ENCODE measurements around the gene CAB39L.
"Not testable (repeated sequence)": the region's sequence is repeated elsewhere in the genome, so short reads cannot be mapped to it uniquely, and the experiment has no call there.

Gene CAB39L

GRCh38 chr13:49305792-49306425, 138.0 kb downstream of the CAB39L start:
- DNase-seq, result no peak

- DNase-seq, result peak; percentile 29
Measured at GRCh38 chr13:49304763-49305700, 138.8 kb downstream of the CAB39L start.

- DNase-seq, result no peak
Measured at GRCh38 chr13:49304356-49304755, 139.5 kb downstream of the CAB39L start.

- no peak for DNase-seq
Measured at GRCh38 chr13:49303533-49304252, 140.2 kb downstream of the CAB39L start.

GRCh38 chr13:49302817-49303216, 141.0 kb downstream of the CAB39L start:
- no peak for DNase-seq

- no peak for DNase-seq
Measured at GRCh38 chr13:49302222-49302621, 141.6 kb downstream of the CAB39L start.

GRCh38 chr13:49300739-49301589, 142.9 kb downstream of the CAB39L start:
- peak; percentile 84 for DNase-seq

- DNase-seq, result no peak
Measured at GRCh38 chr13:49300276-49300675, 143.6 kb downstream of the CAB39L start.

GRCh38 chr13:49298903-49299605, 144.8 kb downstream of the CAB39L start:
- DNase-seq, result no peak

GRCh38 chr13:49298416-49298815, 145.4 kb downstream of the CAB39L start:
- no peak for DNase-seq

GRCh38 chr13:49297338-49297737, 146.5 kb downstream of the CAB39L start:
- DNase-seq, result no peak

- DNase-seq, result no peak
Measured at GRCh38 chr13:49296659-49297058, 147.2 kb downstream of the CAB39L start.

- no peak for DNase-seq
Measured at GRCh38 chr13:49295244-49295643, 148.6 kb downstream of the CAB39L start.

GRCh38 chr13:49294723-49295122, 149.1 kb downstream of the CAB39L start:
- DNase-seq, result not testable (repeated sequence)

- DNase-seq, result peak; percentile 64
Measured at GRCh38 chr13:49292742-49293486, 150.9 kb downstream of the CAB39L start.

GRCh38 chr13:49288458-49288857, 155.4 kb downstream of the CAB39L start:
- no peak for DNase-seq

- no peak for DNase-seq
Measured at GRCh38 chr13:49287995-49288394, 155.9 kb downstream of the CAB39L start.

- DNase-seq, result peak; percentile 36
Measured at GRCh38 chr13:49279885-49280284, 164.0 kb downstream of the CAB39L start.

- DNase-seq, result no peak
Measured at GRCh38 chr13:49279112-49279511, 164.8 kb downstream of the CAB39L start.

GRCh38 chr13:49278211-49278610, 165.7 kb downstream of the CAB39L start:
- DNase-seq, result no peak

- no peak for DNase-seq
Measured at GRCh38 chr13:49272296-49272695, 171.6 kb downstream of the CAB39L start.

Data from NCI-H82 (cell line).